GM21619 (cell line): ENCODE results near the gene CEL.
"Not testable (repeated sequence)": the region's sequence is repeated elsewhere in the genome, so short reads cannot be mapped to it uniquely, and the experiment has no call there.

Experiments used
- ATAC-seq: cut with Tn5 transposase; IDR thresholded peaks from one replicate; pipeline ENCODE4 v1.9.1; 2021; ENCODE audit not compliant: unreplicated experiment

CEL gene

DNA sequence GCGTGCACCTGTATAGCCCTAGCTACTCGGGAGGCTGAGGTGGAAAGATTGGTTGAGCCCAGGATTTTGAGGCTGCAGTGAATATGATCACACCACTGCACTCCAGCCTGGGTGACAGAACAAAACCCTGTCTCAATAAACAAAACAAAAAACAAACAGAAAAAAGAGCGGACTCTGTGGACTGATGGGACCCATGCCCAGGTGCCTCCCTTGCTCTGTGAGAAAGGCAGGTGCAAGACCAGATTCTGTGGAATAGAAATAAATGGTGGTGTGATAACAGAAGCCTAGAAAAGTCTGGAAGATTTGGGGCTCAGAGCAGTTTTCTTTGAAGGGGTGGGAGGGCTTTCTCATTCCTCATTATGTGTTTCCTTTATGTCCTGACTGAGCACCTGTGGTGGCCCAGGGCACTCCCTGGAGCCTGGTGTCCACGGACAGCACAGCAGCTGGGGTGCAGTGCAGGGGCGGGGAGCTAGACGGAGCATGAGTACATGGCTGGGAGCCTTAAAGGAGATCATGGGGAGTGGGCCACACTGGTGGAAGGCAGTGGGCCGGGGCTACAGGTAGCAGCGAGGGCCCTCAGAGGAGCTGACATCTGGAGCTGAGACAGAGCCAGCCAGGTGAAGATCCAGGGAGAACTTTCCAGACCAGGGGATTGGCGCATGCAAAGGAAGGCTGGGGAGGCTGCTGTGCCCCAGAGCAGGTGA is 15.4 kb upstream of the CEL start:
- no peak for ATAC-seq

DNA sequence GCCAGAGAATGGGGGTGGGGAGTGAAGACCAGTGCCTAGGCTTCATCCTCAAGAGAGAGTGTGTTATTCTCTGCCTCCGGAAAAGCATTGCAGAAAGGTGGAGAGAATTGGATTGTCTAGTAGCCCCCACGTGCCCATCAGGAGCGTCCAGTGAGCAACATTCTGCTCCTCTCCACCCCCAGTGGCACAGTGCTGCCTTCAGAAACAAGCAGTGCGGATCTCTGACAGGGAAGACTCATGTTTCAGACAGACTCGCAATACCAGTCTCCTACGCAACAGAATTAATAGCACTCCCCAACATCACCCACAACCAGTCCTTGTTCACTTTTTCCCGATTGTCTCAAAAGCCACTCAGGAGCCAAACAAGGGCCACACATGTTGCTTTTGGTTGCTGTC is 14.9 kb upstream of the CEL start:
- ATAC-seq: no peak

DNA sequence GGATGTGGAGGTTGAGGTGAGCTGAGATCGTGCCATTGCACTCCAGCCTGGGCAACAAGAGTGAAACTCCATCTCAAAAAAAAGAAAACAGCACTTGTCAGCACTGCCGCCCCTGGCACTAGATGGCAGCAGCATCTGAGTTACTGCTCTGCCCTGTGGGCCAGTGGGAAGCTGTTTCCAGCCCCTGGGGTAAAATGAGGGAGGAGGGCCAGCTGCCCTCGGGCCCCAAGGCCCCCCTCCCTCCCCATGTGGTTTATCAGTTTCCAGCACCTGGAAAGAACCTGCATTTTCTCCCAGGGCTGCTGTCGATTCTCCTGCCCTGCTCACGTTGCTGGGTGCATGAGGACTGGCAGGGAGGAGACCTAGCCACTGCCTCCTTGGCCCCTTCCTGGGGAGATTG is 13.2 kb upstream of the CEL start:
- ATAC-seq: no peak

DNA sequence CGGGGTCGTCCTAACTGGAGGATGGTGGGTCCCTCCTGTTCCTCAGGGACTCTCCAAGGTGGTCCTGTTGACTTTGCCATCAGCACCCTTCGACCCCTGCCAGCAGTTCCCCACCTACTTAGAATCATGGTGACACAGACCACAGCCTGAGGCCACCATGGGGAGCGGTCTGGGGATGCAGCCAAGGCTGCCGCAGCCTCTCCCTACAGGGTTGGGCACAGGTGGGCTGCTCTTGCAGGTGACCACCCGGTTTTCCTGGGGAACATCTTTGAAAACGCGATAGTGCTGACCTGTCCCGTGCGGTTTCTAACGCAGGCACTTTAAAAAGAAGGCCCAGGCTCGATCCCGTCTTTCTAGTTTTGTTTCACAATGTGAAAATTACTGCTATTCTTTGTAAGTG is 12.7 kb upstream of the CEL start:
- ATAC-seq: no peak

DNA sequence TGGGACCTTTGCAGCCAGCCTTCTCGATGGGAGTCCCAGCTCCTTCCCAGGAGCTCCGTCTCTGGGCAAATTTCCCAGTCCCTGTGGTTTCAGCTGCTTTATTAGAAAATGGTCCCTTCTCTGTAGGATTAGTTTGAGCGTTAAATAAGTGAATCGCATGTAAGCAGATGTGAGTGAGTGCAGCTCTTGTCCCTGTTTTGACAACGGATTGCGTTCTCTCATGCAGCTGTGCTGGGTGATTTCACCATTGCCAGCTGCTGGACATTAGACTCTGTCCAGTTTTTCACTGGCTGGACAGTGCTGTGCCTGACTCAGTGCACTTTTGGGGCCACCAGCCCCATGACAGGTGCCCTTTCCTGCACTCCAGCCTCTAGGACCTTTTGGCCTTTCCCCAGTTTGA is 11.6 kb upstream of the CEL start:
- no peak for ATAC-seq

DNA sequence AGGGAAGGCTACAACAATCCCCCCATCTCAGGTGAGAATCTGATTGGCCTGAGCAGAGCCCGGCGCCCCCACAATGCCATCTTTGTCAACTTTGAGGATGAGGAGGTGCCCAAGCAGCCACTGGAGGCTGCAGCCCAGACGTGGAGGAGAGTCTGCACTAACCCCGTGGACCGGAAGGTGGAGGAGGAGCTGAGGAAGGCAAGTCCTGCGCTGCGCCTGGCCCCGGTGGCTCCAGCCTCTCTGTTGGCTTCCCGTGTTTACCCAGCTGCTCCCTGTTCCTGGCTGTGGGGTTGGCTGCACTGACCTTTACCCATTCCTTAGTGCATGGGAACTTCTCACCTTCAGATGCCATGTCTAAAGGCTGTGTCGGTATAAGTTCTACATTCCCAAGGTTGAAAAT is 11.0 kb upstream of the CEL start:
- no peak for ATAC-seq

DNA sequence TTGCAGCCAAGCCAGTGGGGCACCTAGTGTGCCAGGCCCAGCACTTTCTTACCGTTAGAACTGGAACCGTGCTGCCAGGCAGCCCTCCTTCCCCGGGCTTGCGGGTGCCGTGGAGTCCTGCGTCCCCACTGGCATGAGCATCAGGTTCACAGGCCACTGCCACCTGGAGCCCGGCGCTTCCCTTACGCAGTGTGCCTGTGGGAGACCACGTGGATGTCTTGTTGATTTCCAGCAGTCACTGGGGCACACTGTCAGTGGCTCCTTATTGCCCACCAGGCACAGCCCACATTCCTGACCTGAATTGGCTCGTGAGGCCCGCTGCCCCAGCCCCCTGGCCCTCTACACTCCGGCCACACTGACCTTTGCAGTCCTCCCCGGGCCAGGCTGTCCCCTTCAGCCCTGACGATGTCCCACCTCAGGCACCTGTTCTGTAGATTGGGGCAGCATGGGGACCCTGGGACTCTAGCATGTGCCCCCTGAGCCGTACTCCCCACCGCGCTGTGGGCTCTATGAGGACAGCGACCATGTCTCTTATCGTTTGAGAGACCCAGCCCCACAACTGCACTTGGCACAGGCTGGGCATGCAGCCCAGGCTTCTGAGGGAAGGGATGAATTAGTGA is 10.4 kb upstream of the CEL start:
- ATAC-seq: no peak

DNA sequence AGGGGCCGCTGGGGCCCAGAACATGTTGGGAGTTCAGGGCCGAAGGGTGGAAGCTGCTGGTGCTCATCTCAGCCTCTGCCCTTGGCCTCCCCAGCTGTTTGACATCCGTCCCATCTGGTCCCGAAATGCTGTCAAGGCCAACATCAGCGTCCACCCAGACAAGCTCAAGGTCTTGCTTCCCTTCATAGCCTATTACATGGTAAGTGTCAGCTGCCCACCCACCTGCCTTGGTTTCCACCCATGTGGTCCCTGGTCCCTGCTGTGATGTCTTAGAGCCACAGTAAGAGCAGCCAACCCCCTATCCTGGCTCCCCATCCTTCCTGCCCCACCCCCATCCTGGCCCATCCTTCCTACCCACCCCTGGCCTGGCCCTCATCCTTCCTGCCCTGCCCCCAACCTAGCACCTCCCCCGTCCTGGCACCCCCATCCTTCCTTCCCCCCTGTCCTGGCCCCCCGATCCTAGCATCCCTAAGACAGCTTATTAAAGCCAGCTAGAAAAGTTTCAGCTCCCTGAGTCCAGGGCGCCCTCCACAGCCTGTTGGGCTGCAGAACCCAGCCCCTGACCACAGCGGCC is 9.7 kb upstream of the CEL start:
- ATAC-seq: no peak

DNA sequence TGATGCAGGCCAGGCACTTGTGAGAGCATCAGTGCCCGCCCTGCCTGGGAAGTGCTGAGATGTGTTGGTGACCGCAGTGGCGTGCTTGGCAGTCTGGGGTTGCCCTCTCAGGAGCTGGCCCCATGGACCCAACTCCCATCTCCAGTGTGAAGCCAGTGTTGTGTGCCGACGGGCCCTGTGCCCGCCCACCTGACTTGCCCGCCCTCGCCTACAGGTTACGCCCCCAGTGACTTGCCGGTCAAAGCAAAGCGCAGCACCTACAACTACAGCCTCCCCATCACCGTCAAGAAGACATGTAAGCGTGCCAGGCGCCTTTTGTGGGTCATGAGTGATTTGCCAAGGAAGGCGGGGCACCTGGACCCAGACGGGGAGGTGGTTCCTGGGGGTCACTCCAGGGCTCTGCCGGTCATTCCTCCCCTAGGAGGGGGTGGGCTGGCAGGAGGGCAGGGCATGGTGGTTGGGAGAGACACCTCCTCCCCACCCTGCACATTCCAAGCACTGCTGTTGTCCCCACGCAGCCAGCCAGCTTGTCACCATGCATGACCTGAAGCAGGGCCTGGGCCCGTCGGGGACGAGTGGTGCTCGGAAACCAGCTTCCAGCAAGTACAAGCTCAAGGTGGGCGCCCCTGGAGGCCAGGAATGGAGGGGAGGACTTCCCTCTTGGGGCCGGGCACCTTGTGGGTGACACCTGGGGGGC is 7.4 kb upstream of the CEL start:
- ATAC-seq: no peak

DNA sequence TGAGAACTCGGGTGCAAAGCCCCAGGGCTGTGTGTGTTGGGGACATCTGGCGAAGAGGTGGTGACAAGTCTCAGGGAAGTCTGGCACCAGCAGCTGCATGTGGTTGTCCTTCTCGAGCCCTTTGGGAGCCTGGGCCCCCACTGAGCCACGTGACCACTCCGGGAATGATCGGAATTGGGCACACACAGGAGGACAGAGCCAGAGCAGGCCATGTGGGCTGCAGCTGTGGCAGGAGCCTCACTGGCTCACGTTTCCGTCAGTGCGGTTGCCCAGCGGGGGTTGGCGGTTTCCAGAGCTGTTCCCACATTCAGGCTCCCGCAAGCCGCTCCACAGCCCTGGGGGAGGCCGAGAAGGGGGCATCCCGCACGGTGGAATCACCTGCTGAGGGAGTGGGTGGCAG is 6.8 kb upstream of the CEL start:
- no peak for ATAC-seq

DNA sequence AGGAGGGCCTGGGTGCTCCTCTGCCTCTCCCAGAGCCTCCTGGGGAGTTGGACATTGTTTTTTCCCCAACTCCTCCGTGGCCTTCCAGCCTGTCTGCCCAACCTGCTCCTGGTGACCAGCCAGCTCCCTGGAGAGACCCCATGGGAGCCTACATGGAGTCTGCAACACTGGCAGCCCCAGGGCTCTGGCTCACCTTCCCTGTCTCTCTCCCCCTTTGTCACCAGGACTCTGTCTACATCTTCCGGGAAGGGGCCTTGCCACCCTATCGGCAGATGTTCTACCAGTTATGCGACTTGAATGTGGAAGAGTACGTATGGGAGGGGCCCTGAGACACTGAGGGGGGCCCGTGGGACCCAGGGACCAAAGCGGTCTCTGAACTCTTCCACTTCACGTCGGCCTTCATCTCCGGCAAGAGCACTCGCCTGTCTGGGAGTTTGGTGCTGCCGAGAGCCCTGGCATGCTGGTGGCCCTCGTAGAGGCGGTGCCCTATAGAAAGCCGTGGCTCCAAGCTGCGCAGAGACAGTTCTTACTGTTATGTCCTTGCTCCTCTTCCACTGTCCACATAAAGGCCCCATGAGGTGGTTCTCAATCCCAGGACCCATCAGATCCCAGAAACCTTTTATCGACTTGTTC is 5.9 kb upstream of the CEL start:
- ATAC-seq: no peak

DNA sequence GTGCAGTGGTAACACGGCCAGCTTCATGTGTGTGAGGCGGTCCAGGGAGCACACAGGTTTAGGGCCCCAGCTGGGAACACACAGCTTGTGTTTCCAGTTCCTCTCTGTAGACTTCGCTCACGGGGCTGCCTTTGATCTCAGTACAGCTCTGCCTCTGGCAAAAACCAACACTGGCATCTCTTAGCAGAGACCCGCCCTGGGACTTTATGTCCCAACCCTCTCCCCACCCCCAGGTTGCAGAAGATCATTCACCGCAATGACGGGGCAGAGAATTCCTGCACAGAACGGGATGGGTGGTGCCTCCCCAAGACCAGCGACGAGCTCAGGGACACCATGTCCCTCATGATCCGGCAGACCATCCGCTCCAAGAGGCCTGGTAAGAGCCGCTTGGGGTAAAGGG is 5.2 kb upstream of the CEL start:
- no peak for ATAC-seq

DNA sequence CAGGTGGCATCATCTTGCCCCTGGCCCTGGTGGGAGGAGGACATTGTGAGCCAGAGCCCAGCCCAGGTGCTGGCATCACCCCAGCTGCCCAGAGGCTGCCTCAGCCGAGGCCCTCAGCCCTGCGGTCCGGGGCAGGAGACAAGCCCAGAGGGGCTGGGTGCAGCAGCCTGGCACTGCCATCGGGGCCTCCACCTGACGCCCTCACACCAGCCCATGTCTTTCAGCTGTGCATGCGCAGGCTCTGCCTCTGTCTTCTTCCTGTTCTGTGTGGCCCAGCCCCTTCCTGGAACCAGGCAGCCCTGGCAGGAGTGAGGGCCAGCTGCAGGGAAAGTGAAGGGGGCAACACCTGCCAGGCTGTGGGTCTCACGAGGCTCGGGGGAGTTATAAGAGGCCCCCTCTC is 4.8 kb upstream of the CEL start:
- no peak for ATAC-seq

DNA sequence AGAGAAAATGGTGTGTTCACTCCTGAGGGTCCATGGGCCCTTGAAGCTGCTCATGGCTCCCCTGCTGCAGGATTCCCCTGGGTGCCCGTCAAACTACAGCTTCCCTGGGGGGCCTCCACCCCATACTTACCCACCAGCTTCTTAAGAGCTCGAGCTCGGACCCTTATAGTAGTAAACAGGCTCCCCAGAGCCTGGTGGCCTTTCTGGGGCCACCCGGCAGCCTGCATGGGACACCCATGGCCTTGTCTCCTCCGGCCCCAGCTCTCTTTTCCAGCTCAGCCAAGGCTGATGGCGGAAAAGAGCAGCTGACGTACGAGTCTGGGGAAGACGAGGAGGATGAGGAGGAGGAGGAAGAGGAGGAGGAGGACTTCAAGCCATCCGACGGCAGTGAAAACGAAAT is 4.2 kb upstream of the CEL start:
- no peak for ATAC-seq

DNA sequence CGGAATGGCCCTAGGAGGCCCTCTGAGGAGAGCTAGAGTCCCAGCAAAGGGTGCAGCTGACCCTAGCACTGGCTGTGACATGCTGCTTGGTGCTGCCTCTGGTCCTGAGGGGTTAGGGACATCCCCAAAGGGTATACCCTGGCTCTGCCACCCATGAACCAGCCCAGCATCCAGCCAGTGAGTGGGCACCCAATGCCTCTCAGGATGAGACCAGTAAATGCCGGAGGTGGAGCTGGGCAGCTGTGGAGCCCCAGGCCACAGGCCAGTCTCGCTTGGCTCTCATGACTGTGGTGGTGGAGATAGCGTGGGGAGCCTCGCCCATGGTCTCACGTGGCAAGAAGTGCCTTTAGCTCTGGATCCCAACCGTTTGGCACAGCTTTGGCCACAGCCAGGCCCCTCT is 3.7 kb upstream of the CEL start:
- no peak for ATAC-seq

DNA sequence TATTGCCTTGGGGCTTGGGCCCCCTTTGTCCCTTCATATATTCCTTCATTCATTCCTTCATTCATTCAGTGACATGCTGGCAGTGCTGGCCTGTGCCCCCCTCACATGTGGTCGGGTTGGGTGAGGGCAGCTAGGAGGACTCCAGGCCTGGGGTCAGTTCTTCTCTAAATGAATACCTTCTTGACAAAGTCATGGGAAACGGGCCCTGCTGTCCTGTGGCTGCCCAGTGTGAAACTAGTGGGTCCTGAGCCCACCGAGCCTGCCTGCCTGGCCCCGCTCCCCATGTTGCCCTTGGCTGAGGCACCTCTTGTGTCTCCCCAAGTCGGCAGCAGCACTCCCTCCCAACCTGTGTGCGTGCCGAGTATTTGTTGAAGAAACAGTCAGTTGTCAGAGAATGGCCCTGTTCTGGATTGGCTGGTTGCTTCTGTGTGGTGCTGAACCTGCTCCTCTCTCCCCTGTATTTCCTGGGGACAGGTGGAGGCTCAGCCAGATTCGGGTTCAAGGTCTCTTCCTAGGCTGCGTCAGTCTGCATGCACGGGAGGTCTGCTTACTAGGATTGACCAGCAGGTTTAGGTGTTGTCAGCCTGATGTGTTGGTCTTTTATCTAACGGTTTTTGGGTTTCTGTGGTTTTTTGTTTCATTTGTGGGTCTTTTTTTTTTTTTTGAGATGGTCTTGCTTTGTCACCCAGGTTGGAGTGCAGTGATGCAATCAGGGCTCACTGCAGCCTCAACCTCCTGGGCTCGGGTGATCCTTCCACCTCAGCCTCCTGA is 3.0 kb upstream of the CEL start:
- no peak for ATAC-seq

DNA sequence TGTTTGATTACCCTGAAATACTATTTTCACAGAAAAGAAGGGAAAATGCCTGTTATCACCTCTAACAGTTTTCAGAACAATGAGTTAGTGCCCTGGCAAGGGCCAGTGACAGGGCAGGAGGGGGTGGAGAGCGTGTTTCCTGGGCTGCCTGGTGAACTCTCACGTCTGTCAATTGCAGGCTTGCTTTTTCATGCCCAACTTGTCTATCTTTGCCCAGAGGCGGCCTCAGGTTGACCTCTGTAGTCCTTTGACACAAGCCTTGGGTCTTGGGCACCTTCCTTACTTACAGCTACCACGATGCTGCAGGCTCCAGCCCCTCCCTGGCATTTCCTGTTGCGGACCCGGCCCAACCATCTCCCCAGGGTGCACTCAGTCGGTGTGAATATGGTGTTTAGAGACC is 2.2 kb upstream of the CEL start:
- no peak for ATAC-seq

DNA sequence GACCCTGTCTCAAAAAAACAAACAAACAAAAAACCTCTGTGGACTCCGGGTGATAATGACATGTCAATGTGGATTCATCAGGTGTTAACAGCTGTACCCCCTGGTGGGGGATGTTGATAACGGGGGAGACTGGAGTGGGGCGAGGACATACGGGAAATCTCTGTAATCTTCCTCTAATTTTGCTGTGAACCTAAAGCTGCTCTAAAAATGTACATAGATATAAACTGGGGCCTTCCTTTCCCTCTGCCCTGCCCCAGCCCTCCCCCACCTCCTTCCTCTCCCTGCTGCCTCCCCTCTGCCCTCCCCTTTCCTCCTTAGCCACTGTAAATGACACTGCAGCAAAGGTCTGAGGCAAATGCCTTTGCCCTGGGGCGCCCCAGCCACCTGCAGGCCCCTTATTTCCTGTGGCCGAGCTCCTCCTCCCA is 1.4 kb upstream of the CEL start:
- no peak for ATAC-seq

DNA sequence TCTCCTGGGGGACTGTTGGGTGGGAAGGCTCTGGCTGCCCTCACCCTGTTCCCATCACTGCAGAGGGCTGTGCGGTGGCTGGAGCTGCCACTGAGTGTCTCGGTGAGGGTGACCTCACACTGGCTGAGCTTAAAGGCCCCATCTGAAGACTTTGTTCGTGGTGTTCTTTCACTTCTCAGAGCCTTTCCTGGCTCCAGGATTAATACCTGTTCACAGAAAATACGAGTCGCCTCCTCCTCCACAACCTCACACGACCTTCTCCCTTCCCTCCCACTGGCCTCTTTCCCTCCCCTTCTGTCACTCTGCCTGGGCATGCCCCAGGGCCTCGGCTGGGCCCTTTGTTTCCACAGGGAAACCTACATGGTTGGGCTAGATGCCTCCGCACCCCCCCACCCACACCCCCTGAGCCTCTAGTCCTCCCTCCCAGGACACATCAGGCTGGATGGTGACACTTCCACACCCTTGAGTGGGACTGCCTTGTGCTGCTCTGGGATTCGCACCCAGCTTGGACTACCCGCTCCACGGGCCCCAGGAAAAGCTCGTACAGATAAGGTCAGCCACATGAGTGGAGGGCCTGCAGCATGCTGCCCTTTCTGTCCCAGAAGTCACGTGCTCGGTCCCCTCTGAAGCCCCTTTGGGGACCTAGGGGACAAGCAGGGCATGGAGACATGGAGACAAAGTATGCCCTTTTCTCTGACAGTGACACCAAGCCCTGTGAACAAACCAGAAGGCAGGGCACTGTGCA is 590 bp upstream of the CEL start:
- ATAC-seq: not testable (repeated sequence)

DNA sequence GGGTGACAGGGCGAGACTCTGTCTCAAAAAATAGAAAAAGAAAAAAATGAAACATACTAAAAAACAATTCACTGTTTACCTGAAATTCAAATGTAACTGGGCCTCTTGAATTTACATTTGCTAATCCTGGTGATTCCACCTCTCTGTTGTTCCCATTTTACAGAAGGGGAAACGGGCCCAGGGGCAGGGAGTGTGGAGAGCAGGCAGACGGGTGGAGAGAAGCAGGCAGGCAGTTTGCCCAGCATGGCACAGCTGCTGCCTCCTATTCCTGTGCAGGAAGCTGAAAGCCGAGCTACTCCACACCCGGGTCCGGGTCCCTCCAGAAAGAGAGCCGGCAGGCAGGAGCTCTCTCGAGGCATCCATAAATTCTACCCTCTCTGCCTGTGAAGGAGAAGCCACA is 788 bp downstream of the CEL start:
- ATAC-seq: not testable (repeated sequence)
